GM19035 (cell line): ENCODE data around the gene CAPN14.
"Not testable (repeated sequence)": the region's sequence is repeated elsewhere in the genome, so short reads cannot be mapped to it uniquely, and the experiment has no call there.

Source experiments
- ATAC-seq: cut with Tn5 transposase; IDR thresholded peaks from one replicate; pipeline ENCODE4 v1.9.1; 2021; ENCODE audit not compliant: unreplicated experiment

CAPN14 gene

DNA sequence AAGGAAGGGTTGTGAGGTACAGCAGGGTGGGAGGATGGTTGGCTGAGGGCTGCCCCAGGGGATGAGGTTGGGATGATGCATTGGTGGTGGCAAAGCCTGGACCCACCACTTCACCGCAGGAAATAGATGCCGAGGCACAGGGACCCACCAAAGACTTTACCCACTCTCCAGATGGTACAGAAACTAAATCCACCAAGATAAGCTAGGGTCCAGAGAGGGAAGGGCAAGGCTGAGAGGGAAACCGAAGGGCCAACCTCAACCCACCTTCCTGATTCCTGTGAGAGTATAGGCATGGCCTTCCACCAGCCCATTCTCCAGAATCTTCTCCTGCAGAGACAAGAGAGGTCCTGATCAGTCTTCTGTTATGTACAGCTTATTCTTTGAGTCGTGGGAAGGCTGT, 18.1 kb downstream of the CAPN14 start:
- ATAC-seq, result no peak

- ATAC-seq, result no peak
Observed at GRCh38 chr2:31197669-31198068, 19.6 kb downstream of the CAPN14 start.

GRCh38 chr2:31197166-31197565, 20.1 kb downstream of the CAPN14 start:
- ATAC-seq, result no peak

DNA sequence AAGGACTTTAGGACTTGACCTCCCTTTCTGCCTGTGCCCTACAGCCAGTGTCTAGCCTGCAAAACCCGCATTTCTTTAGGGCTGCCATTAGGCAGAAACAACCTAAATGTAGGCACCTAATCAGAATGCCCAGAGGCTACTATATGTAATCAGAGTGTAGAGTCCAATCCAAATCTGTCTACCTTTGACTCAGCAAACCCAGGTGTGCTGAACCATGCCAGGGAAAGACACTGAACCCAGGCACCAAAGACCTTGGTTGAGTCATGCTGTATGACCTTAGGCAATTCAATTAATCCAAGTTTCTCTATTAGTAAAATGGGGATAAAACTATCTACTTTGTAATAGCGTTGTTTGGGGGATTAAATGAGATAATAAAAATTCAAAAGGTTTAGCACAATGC, 20.7 kb downstream of the CAPN14 start:
- ATAC-seq, result no peak

DNA sequence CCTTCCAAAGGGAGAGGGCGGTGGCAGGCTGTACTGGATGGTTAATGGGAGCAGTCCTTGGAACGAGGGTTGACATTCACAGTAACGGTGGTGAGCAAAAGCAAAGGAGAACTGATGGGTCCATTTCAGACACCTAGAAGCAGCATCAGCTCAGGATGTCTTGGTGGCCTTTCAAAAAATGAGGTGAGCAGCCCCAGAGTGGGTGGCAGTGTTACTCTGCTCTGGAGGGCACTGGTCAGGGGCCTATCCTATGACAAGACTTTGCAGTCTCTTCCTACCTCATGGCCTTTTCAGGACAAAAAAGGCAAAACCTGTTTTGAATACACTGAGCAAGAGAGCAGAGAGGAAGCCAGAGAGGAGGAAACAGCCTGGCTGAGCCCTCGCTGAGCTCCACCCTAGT, 23.5 kb downstream of the CAPN14 start:
- ATAC-seq, result no peak

- ATAC-seq, result no peak
Observed at GRCh38 chr2:31192851-31193392, 24.4 kb downstream of the CAPN14 start.

- no peak for ATAC-seq
Observed at GRCh38 chr2:31192396-31192795, 24.9 kb downstream of the CAPN14 start.

GRCh38 chr2:31191931-31192330, 25.4 kb downstream of the CAPN14 start:
- no peak for ATAC-seq

DNA sequence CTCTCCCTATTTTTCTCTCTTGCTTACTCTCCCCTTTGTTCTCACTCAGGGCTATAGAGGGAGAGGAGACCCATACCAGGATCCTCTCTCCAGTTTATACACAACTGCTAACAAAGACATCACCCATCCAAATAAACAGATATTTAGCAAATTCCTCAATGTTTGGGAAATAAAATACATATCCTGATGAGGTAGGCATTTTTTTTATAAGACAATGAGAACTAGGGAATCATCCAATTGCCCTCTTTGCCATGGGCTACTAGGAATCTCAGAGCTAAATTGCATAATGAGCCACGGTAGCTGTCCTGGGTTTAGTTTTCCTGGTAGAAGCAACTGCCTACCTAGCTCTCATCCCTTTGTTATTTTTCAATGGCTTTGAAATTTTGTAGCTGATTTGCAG, 27.1 kb downstream of the CAPN14 start:
- ATAC-seq, result no peak

DNA sequence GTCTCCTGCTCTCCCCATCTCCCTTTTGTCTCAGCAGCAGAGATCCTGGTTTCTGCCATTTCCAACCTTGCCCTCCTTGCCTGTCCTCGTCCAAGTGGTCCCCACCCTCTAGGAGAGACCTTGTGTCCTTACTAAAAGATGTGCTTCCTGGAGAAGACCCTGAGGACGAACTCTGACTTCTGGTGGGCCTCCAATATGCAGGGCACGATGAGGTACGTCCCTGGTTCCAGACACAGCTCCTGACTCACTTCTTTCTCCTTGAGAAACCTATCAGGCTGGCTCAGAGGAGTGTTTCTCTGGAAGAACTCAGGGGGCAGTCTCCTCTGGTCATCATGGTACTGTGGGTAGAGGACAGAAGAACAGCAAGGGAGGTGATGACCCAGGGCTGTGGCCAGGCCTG, 28.2 kb downstream of the CAPN14 start:
- ATAC-seq, result no peak

- no peak for ATAC-seq
Observed at GRCh38 chr2:31188131-31188530, 29.2 kb downstream of the CAPN14 start.

GRCh38 chr2:31187166-31187565, 30.1 kb downstream of the CAPN14 start:
- no peak for ATAC-seq

GRCh38 chr2:31183973-31184372, 33.3 kb downstream of the CAPN14 start:
- not testable (repeated sequence) for ATAC-seq

- ATAC-seq, result no peak
Observed at GRCh38 chr2:31176742-31177141, 40.6 kb downstream of the CAPN14 start.

DNA sequence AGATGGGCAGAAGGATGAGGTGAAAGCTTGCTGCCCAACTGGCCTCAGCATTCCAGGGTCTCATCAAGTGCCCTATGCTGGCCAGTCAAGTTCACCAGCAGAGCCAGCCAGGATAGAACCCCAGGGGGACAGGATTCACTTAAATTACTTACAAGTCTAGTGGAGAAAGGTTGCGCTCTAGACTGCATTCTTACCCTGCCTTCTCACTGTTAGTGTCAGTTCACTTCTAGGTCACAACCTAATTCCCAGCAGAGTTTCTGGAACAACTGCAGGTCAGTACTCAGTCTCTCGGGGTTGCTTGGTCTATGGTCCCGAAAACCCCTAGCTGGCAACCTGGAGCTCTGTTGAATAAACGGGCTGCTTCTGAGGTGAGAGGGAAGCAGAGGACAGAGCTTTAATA, 46.2 kb downstream of the CAPN14 start:
- ATAC-seq, result no peak

DNA sequence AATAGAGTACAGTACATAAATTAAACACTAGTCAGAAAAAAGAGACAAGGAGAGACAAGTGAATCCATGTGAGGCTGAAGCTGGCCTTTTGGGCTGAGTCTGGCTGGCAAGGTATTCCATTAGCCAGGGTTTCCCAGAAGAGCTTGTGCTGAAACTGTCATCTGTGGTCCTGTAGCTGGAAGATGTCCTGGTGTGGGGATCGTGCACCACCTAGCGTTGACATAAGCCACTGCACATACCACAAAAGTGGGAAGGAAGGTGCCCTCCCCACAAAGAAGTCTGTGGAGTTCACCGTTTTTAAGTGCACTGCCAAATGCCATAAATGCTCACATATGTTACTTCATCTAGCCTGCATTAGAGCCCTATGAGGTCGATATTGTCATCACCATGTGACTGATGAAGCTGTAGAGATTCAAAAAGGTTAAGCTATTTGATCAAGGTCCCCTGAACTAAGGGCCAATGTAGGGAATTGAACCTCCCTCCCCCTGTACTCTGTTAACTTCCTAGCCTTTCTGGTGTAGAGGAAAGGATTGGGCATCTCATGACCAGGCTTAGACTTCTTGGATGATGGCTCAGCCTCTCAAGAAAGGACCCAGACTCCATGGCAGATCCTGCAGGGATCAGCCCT, 47.1 kb downstream of the CAPN14 start:
- ATAC-seq, result peak; percentile 83

GRCh38 chr2:31168291-31168690, 49.0 kb downstream of the CAPN14 start:
- no peak for ATAC-seq

DNA sequence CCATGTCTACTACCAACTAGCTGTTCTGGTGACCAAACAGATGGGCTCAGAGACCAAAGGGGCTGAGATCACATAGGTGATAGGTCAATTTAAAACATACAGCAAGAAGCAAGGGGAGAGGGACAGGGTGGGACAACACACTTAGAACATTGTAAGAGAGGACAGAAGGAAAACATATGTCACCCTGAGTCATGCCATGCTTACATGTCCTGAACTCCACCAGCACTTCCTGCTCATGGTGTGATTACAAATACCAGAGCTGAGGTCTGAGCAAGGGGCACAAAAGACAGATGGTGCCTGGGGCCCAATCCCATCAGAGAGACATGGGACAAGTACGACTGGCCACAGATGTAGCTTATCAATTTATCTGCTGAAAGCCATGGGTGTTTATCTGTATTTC, 50.4 kb downstream of the CAPN14 start:
- ATAC-seq, result no peak

DNA sequence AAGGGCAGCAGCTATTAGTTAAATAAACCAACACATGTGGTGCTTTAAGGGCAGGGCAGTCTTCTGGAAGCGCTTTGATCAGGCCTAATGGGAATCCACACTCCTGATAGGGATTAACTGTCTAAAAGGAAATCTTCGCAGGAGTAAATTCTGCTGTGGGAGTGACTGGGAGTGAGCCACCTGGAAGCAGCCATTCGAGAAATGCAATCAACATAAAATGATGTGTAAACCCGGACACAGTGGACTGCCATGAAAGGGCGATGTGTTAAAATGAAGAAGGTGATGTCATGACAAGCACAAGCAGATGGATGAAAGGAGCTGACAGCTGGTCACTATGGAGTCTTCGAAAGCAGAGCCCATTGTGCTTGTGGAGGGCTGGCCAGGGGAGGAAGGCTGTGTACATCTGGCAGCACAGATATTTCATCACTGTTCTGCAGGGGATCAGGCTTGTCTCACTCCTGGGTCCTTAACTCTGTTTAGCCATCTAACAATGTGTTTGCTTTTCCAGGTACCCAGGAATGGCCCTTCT, 54.2 kb downstream of the CAPN14 start:
- no peak for ATAC-seq

GRCh38 chr2:31161637-31162036, 55.7 kb downstream of the CAPN14 start:
- no peak for ATAC-seq

DNA sequence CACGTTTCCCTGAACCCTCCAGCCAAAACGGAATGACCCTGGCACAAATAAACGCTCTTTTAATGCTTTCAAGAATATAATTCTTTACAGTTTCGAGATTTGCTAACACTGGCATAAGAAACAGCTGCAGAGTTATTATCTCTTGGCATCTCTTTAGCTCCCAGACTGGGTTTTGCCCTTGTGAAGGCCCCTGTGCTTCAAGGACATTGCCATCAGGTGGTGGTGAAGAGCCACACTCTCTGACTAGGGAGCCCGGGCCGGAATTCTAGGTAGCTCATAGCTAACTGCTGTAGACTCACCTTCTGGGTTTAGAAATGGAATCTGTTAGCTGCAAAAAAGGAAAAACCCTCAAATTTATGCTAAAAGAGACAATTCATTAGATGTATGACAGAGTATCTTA, 65.8 kb downstream of the CAPN14 start:
- ATAC-seq, result no peak

DNA sequence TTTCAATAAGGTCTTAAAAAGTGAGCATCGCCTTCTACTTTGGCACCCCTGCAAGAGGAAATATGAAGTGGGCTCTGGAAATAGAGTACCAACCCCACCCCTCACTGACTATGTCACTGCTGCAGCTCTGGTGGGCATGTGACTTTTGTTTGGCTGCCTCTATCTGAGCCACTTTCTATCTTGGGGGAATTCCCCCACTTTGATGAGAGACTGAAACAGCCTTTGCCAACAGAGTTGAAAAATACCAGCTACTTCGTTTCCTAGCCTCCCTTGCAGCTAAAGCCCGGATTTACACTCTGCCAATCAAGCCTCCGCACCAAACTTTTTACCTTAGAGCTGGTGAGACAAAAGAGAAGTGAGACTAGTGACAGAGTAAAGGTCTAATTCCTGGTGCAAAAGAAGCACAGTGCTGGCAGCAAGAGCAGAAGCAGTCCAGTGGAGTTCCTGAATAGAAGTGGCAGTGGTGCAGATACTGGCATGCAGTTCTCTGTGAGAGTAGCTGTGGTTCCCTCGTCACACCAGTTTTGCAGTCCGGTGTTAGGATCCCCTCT, 67.1 kb downstream of the CAPN14 start:
- ATAC-seq, result no peak

GRCh38 chr2:31148514-31148913, 68.8 kb downstream of the CAPN14 start:
- no peak for ATAC-seq
